GM19438 (cell line): ENCODE data around the gene LOX.

ENCODE experiments used
- ATAC-seq: cut with Tn5 transposase; IDR thresholded peaks from one replicate; pipeline ENCODE4 v1.9.1; 2021; ENCODE audit warnings: low read depth; ENCODE audit not compliant: unreplicated experiment

The LOX gene

DNA sequence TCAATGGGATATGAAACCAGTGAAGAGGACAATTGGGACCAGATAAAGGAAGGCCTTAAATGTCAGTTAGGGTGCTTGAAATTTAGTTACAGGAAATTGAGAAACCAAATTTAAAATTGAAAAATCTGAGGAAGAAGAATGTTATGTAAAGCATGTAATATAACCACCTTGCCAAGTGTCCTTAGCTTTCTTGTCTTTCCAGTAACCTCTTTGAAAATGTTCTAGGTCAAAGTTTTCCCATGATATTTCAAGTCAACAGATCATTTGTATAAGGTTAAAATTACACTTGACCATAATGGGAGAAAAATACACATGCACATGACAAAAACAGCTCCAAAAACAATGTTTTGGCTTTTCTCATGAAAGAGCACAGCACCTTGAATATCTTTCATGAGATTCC is 21.1 kb downstream of the LOX start:
- ATAC-seq: no peak

DNA sequence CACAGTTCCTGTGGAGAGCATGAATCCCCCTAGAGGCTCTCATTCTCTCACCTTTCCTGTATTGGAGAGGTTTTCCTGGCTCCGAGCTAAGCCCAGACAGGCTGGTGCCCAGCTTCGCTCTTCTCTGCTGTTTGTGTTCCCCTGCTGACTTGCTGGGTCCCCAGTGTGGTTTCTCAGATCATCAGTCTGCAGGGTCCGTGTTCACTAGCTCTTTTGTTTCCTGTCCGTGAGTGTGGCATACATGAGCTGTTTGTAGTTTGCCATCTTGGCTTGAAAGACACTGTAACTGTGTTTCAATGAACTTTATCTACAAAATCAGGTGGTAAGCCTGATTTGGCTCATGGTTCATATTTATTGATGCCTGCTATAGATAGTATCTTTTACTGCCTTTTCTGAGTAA is 23.8 kb downstream of the LOX start:
- ATAC-seq: no peak

GRCh38 chr5:122053181-122054109 is 24.6 kb downstream of the LOX start:
- no peak for ATAC-seq

- no peak for ATAC-seq
Observed at GRCh38 chr5:122051569-122051968, 26.5 kb downstream of the LOX start.

DNA sequence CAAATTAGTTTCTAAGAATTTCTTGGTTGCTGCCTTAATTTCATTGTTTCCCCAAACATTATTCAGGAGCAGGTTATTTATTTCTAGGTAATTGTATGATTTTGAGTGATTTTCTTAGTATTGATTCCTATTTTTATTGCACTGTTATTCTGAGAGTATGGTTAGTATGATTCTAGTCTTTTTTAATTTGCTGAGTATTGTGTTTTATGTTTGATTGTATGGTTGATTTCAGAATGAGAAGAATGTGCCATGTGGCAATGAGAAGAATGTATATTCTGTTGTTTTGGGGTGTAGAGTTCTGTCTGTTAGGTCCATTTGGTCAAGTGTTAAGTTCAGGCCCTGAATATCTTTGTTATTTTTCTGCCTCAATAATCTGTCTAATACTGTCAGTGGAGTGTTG is 27.1 kb downstream of the LOX start:
- no peak for ATAC-seq

DNA sequence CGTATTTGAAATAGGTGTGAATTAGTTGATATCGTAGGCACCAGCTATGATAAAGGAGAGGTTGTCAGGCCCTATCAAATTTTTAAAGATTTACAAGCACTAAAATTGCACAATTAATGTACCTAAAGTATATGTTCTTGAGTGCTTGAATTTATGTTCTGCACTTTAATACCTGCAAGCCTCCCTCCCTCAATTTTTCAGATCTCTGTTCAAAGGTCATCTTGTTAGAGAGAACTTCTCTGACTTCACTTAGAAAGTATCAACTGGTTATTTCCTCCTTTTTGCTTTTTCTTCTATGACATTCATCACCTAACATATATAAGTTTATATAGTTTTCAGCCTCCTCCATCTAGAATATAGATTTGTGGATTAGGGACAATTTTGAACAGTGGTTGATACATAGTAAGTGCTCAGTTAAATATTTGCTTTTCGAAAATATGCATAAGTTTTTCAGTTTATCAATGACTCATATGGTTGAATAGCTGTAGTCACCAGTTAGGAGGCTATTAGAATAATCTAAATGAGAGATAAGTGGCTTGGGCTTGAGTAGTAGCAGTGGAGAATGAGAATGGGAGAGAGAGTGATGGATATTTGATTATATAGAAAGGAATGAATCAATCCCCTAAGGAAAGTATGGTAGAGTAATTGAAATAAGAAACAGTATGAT is 37.3 kb downstream of the LOX start:
- ATAC-seq: no peak

GRCh38 chr5:122036326-122036725 is 41.7 kb downstream of the LOX start:
- no peak for ATAC-seq

- no peak for ATAC-seq
Observed at GRCh38 chr5:122035913-122036312, 42.1 kb downstream of the LOX start.

- ATAC-seq: no peak
Observed at GRCh38 chr5:122031836-122032235, 46.2 kb downstream of the LOX start.

DNA sequence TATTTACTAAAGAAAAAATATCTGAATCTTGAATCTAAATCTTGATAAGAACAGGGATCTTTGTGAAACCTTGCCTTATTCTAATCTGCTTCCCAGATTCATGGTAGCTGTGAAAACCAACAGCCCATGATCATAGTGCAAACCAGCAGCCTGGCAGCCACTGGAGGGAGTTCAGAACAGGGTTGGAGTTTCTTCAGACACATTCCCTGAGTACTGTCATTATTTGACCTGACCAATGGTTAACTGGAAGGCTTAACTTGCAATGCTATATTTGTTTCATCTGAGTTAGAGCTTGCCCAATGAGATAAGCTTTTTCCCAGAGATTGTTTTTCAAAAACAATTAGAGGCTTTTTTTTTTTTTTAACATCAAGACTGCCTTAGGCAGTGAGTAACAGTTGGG is 47.8 kb downstream of the LOX start:
- no peak for ATAC-seq

DNA sequence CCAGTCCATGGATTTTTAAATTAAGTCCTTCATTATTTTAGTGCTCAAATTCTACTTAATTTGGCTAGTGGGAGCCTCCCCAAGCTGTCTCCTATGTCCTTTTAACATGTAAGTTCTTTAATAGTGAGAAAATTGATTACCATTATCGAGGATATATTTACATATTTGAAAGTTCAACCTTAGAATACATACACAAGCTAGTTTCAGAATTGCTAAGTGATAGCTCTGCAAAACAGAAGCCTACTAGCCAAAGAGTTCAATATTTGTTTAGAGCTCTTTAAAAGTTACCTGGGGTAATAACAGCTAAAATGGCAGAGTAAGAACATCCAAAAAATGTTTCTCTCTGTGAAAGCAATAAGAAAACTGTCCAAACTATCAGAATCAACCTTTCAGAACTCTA is 48.2 kb downstream of the LOX start:
- no peak for ATAC-seq

GRCh38 chr5:122022966-122023365 is 55.1 kb downstream of the LOX start:
- no peak for ATAC-seq

- ATAC-seq: no peak
Observed at GRCh38 chr5:122019919-122020590, 58.0 kb downstream of the LOX start.

GRCh38 chr5:122015471-122015870 is 62.6 kb downstream of the LOX start:
- ATAC-seq: no peak

GRCh38 chr5:122014236-122014935 is 63.7 kb downstream of the LOX start:
- ATAC-seq: no peak
